IMR-90 (cell line): Measurements from ENCODE around the gene EHF.

Source experiments
- BHLHE40 ChIP-seq: fragments of 150-350 bp; IDR thresholded peaks from 2 replicates; pipeline ENCODE4 v1.6.1; 2016; ENCODE audit warnings: mild to moderate bottlenecking, low read depth, low read length
- CHD1 ChIP-seq: IDR thresholded peaks from 2 replicates; pipeline ENCODE4 v1.6.1; 2012; ENCODE audit warnings: low read depth, low read length, improper control_type of control experiment
- POLR2A ChIP-seq: IDR thresholded peaks from 2 replicates; pipeline ENCODE4 v1.6.1; 2012; ENCODE audit warnings: mild to moderate bottlenecking, low read depth, low read length
- RAD21 ChIP-seq: IDR thresholded peaks from 2 replicates; pipeline ENCODE4 v1.6.1; 2012; ENCODE audit warnings: low read length, improper control_type of control experiment
- RCOR1 ChIP-seq: IDR thresholded peaks from 2 replicates; pipeline ENCODE4 v1.6.1; 2012; ENCODE audit warnings: mild to moderate bottlenecking, low read length, improper control_type of control experiment; ENCODE audit not compliant: insufficient replicate concordance
- RFX5 ChIP-seq: IDR thresholded peaks from 2 replicates; pipeline ENCODE4 v1.8.0; 2012; ENCODE audit warnings: low read depth, mild to moderate bottlenecking, low read length, moderate library complexity
- SMC3 ChIP-seq: fragments of 150-350 bp; IDR thresholded peaks from 2 replicates; pipeline ENCODE4 v1.6.1; 2016; ENCODE audit warnings: low read depth, mild to moderate bottlenecking, antibody characterized with exemption, low read length, moderate library complexity
- TF ChIP-seq, protein P1 (sequence below): conservative IDR thresholded peaks from 2 replicates; pipeline ENCODE4 v1.5.1; 2012; ENCODE audit warnings: mild to moderate bottlenecking, low read depth, low read length, improper control_type of control experiment

DNA sequence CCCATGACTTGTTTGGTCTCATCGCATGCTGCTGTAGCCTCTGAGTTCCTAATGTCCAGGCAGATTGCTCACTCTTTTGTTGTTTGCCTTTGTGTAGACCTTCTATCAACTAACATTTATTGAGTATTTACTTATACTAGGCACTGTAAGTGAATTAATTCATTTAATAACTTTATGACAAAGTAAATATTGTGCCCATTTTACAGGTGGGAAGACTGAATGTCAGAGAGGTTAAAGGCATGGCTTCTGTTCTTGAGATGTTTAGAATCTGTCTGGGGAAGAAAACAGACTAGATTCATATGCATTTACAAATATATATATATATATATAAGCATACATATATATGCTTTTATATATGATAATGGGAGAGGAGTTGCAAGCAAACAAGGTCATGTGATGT, 27.1 kb downstream of the EHF start:
- TF ChIP-seq RAD21 (no peak), CHD1 (no peak), POLR2A (no peak), SMC3 (no peak), BHLHE40 (no peak), RFX5 (no peak), RCOR1 (no peak)
- TF ChIP-seq, protein P1, sequence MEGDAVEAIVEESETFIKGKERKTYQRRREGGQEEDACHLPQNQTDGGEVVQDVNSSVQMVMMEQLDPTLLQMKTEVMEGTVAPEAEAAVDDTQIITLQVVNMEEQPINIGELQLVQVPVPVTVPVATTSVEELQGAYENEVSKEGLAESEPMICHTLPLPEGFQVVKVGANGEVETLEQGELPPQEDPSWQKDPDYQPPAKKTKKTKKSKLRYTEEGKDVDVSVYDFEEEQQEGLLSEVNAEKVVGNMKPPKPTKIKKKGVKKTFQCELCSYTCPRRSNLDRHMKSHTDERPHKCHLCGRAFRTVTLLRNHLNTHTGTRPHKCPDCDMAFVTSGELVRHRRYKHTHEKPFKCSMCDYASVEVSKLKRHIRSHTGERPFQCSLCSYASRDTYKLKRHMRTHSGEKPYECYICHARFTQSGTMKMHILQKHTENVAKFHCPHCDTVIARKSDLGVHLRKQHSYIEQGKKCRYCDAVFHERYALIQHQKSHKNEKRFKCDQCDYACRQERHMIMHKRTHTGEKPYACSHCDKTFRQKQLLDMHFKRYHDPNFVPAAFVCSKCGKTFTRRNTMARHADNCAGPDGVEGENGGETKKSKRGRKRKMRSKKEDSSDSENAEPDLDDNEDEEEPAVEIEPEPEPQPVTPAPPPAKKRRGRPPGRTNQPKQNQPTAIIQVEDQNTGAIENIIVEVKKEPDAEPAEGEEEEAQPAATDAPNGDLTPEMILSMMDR: no peak
